HEK293 (cell line): ENCODE data around the gene HDAC10.

Experiments used
- CTCF ChIA-PET: fragments of 350-600 bp; formaldehyde crosslinking; extraction: SDS; loops from one replicate; lab custom pipeline; 2021; ENCODE audit warnings: antibody characterized with exemption; lab: Yijun Ruan, JAX
- POLR2A ChIA-PET: fragments of 300-600 bp; formaldehyde crosslinking; extraction: SDS; loops from one replicate; lab custom pipeline; 2020; ENCODE audit warnings: antibody characterized with exemption, inconsistent platforms; lab: Yijun Ruan, JAX
- H3K27ac ChIP-seq: fragments of 200-500 bp; sonication (Bioruptor generic); 2 replicates; pipeline ENCODE4 v1.5.1; 2014; ENCODE audit warnings: low read depth, low read length, control low read depth, inconsistent platforms; ENCODE audit errors: extremely low read depth
- H3K36me3 ChIP-seq, 2 experiments: fragments of 200-500 bp in 1 of 2; sonication (Bioruptor generic) in 1 of 2; 1 replicate in 1 of 2; 2 replicates in 1 of 2; pipeline ENCODE4 v1.5.1; 2014 to 2017; ENCODE audit warnings: inconsistent platforms in 2 of 2, low read length in 2 of 2; ENCODE audit not compliant: control insufficient read depth in 2 of 2, insufficient read depth in 1 of 2
- H3K4me1 ChIP-seq: fragments of 200-500 bp; sonication (Bioruptor generic); 2 replicates; pipeline ENCODE4 v1.5.1; 2014; ENCODE audit warnings: mild to moderate bottlenecking, low read length, inconsistent platforms; ENCODE audit not compliant: control insufficient read depth, insufficient read depth
- H3K4me3 ChIP-seq: 2 replicates; pipeline ENCODE4 v1.5.1; 2011; ENCODE audit warnings: low read depth, mild to moderate bottlenecking, control low read depth, low read length, moderate library complexity
- H3K9me3 ChIP-seq: fragments of 200-500 bp; sonication (Bioruptor generic); 2 replicates; pipeline ENCODE4 v1.5.1; 2014; ENCODE audit warnings: low read depth, low read length, inconsistent platforms; ENCODE audit not compliant: control insufficient read depth, insufficient read depth
- RBAK ChIP-seq: fragments of 450-650 bp; formaldehyde crosslinking; IDR thresholded peaks from 2 replicates; pipeline ENCODE4 v1.5.1; 2016; ENCODE audit warnings: missing biosample characterization, missing genetic modification characterization
- ZBTB10 ChIP-seq: fragments of 450-650 bp; formaldehyde crosslinking; IDR thresholded peaks from 2 replicates; pipeline ENCODE4 v1.5.1; 2016; ENCODE audit warnings: missing biosample characterization, missing genetic modification characterization
- ZBTB11 ChIP-seq: fragments of 450-650 bp; formaldehyde crosslinking; conservative IDR thresholded peaks from 2 replicates; pipeline ENCODE4 v1.5.1; 2016; ENCODE audit warnings: low read depth, missing biosample characterization, missing genetic modification characterization
- ZBTB8A ChIP-seq: fragments of 450-650 bp; formaldehyde crosslinking; IDR thresholded peaks from 2 replicates; pipeline ENCODE4 v1.5.1; 2016; ENCODE audit warnings: missing biosample characterization, missing genetic modification characterization
- ZIC2 ChIP-seq: fragments of 450-650 bp; formaldehyde crosslinking; IDR thresholded peaks from 2 replicates; pipeline ENCODE4 v1.5.1; 2016; ENCODE audit warnings: missing biosample characterization, missing genetic modification characterization
- ZNF223 ChIP-seq: fragments of 450-650 bp; formaldehyde crosslinking; IDR thresholded peaks from 2 replicates; pipeline ENCODE4 v1.5.1; 2016; ENCODE audit warnings: missing biosample characterization, missing genetic modification characterization
- ZNF24 ChIP-seq: fragments of 450-650 bp; formaldehyde crosslinking; IDR thresholded peaks from 2 replicates; pipeline ENCODE4 v1.5.1; 2016; ENCODE audit warnings: missing biosample characterization, missing genetic modification characterization
- ZNF274 ChIP-seq, 2 experiments: fragments of 200-500 bp in 1 of 2; fragments of 450-650 bp in 1 of 2; sonication (Bioruptor generic) in 1 of 2; formaldehyde crosslinking in 1 of 2; IDR thresholded peaks; 2 replicates each; pipeline versions ENCODE4 v1.5.1 to v1.6.1; 2014 to 2016; ENCODE audit warnings: borderline replicate concordance in 1 of 2, inconsistent platforms in 1 of 2, low read length in 1 of 2, missing biosample characterization in 1 of 2, missing genetic modification characterization in 1 of 2
- ZNF335 ChIP-seq: fragments of 450-650 bp; formaldehyde crosslinking; conservative IDR thresholded peaks from 2 replicates; pipeline ENCODE4 v1.5.1; 2016; ENCODE audit warnings: missing biosample characterization, missing genetic modification characterization
- ZNF341 ChIP-seq: fragments of 450-650 bp; formaldehyde crosslinking; IDR thresholded peaks from 2 replicates; pipeline ENCODE4; 2016; ENCODE audit warnings: low read depth, missing biosample characterization, missing genetic modification characterization
- ZNF366 ChIP-seq: fragments of 450-650 bp; formaldehyde crosslinking; conservative IDR thresholded peaks from 2 replicates; pipeline ENCODE4 v1.5.1; 2016; ENCODE audit warnings: missing biosample characterization, missing genetic modification characterization
- ZNF510 ChIP-seq: fragments of 450-650 bp; formaldehyde crosslinking; IDR thresholded peaks from 2 replicates; pipeline ENCODE4 v1.5.1; 2018; ENCODE audit warnings: mild to moderate bottlenecking, missing genetic modification characterization, missing biosample characterization; ENCODE audit not compliant: insufficient replicate concordance
- ZNF654 ChIP-seq: fragments of 450-650 bp; formaldehyde crosslinking; IDR thresholded peaks from 2 replicates; pipeline ENCODE4 v1.5.1; 2016; ENCODE audit warnings: low read depth, missing biosample characterization, missing genetic modification characterization
- ZNF677 ChIP-seq: fragments of 450-650 bp; IDR thresholded peaks from 2 replicates; pipeline ENCODE4 v1.5.0; 2018; ENCODE audit warnings: missing biosample characterization, mild to moderate bottlenecking, missing genetic modification characterization, moderate library complexity
- TF ChIP-seq, protein P1 (sequence below): fragments of 450-650 bp; formaldehyde crosslinking; IDR thresholded peaks from 2 replicates; pipeline ENCODE4 v1.5.1; 2017; ENCODE audit warnings: missing biosample characterization, missing genetic modification characterization
- TF ChIP-seq, protein P2 (sequence below): fragments of 450-650 bp; IDR thresholded peaks from 2 replicates; pipeline ENCODE4 v1.5.1; 2018; ENCODE audit warnings: missing biosample characterization, missing genetic modification characterization

HDAC10 gene

GRCh38 chr22:50242406-50242949 lies 8.6 kb downstream of the HDAC10 start (continued):
- no peak for TF ChIP-seq ZBTB10
- no peak for TF ChIP-seq ZNF677 (tag by site-specific recombination)
- TF ChIP-seq, protein P1, sequence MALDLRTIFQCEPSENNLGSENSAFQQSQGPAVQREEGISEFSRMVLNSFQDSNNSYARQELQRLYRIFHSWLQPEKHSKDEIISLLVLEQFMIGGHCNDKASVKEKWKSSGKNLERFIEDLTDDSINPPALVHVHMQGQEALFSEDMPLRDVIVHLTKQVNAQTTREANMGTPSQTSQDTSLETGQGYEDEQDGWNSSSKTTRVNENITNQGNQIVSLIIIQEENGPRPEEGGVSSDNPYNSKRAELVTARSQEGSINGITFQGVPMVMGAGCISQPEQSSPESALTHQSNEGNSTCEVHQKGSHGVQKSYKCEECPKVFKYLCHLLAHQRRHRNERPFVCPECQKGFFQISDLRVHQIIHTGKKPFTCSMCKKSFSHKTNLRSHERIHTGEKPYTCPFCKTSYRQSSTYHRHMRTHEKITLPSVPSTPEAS (tag by site-specific recombination) = no peak
- no peak for TF ChIP-seq ZNF335 (tag by site-specific recombination)
- TF ChIP-seq ZNF223 (tag by site-specific recombination) = no peak
- peak; percentile 11; the same call in 1 of the 2 replicates for TF ChIP-seq ZBTB8A
- TF ChIP-seq ZBTB11 (tag by site-specific recombination) = no peak
- TF ChIP-seq, protein P2, sequence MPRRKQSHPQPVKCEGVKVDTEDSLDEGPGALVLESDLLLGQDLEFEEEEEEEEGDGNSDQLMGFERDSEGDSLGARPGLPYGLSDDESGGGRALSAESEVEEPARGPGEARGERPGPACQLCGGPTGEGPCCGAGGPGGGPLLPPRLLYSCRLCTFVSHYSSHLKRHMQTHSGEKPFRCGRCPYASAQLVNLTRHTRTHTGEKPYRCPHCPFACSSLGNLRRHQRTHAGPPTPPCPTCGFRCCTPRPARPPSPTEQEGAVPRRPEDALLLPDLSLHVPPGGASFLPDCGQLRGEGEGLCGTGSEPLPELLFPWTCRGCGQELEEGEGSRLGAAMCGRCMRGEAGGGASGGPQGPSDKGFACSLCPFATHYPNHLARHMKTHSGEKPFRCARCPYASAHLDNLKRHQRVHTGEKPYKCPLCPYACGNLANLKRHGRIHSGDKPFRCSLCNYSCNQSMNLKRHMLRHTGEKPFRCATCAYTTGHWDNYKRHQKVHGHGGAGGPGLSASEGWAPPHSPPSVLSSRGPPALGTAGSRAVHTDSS = no peak
- TF ChIP-seq ZNF24 = no peak
- no peak for TF ChIP-seq ZNF341 (tag by site-specific recombination)
- TF ChIP-seq ZNF274 (IDR thresholded peaks at IDR 0.05; ENCODE audit: low read length) = no peak
- TF ChIP-seq ZNF274 (tag by site-specific recombination; IDR thresholded peaks at IDR 0.05; ENCODE audit: borderline replicate concordance) = no peak

DNA sequence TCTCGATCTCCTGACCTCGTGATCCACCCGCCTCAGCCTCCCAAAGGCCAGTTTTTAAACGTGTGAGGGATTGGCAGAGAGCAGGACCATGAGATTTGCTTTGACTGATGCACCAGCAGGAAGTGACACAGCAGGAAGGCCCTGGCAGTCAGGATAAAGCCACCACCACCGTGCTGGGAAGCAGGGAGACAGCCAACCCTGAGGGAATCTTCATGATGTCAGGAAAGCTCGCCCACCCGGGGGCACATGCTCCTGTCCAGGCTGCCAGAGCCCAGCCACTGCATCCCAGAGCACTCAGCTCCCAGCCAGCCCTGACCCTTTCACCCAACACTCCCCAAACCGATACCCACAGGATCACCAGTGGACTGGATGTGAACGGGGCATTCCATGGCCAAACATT lies 12.3 kb downstream of the HDAC10 start:
- H3K27ac ChIP-seq = no peak overlapping the region
- ChIA-PET POLR2A (no interaction called here), CTCF (interaction anchor here (0.6 to 1.9 kb wide), 7 partner anchors 10 to 128 kb away, joined by 3 to 7 read pairs (median 4); partner anchors contain the start of gene HDAC10)
- peaks cover 21 to 58% of the 10 kb centered on the region in 2 experiments; a peak in 2 of 3 replicates for H3K36me3 ChIP-seq
- no peak overlapping the region for H3K4me3 ChIP-seq
- no peaks in the 10 kb centered on the region for H3K4me1 ChIP-seq
- TF ChIP-seq ZNF510 (tag by site-specific recombination) (no peak), ZNF654 (no peak), ZNF341 (tag by site-specific recombination) (no peak), ZNF366 (tag by site-specific recombination) (no peak), RBAK (tag by site-specific recombination) (no peak), ZIC2 (tag by site-specific recombination) (peak; percentile 71)
- TF ChIP-seq, all 188 proteins: peak for 1
- no peaks in the 10 kb centered on the region for H3K9me3 ChIP-seq
